Measurements from ENCODE around the gene SLC22A17. TPM values are rescaled to one million over a fixed set of nuclear protein-coding genes. Genes with fewer than 3 reads are reported as not detected.

SLC22A17 gene
- total and polyA plus RNA-seq, 2 experiments from 2014 or later: 44.4 to 62.9 TPM

DNA sequence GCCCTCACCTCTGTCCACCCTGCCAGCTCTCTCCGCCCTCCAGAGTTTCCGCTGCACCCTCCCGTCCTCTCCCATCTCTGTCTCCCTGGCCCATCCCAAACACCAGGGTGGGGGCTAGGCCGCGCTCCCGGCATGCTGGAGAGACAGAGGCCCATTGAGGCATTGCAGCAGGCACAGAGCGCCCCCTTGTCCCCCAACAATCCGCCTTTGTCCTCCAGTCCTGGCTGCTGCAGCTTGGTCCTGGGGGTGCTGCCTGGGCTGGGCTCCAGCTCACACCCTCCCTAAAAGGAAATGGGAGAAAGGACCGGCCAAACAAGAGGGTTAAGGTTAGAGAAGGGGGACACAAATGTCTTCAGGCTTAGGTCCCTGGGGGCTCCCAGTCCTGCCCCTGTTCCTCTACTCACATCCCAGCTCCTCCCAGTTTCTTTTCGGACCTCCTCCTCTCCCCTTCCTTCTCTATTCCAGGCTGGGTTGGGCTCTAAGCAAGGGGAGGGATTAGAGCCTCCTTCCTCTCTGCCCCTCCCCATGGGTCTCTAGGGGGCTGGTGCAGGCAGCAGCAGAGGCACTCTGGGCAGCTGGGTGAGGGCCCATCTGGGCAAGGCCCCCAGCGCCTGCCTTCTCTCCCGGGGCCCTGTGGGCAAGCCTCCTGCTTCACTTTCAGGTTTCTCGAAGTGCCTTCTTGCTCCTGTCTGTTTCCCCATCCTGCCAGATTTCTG is 24.0 kb upstream of the SLC22A17 start, which contains the start of gene CMTM5:
Gene CMTM5, plus strand, starts transcription at position 565 of the 716 bp plus-strand sequence. CDS start 206 bp downstream, outside the sequence.
- 64% methylated on average over 13 of the region's 13 CpGs for WGBS (ENCODE audit: low lambda C conversion rate, missing lambda C conversion rate)
- Histone ChIP-seq H3K79me2 (no peaks in the 10 kb centered on the region), H4K20me1 (ENCODE audit: insufficient read depth, poor library complexity, severe bottlenecking) (no peaks in the 10 kb centered on the region), H3K4me1 (ENCODE audit: insufficient read depth) (no peaks in the 10 kb centered on the region), H3K27ac (no peak within 1 kb of the TSS), H3K27me3 (no peaks in the 10 kb centered on the region), H3K4me3 (no peak within 1 kb of the TSS), H3K9me2 (replicated peaks; ENCODE audit: insufficient read depth) (no peaks in the 10 kb centered on the region), H3K9me3 (ENCODE audit: low read depth) (no peaks in the 10 kb centered on the region), H2AFZ (no peak within 1 kb of the TSS), H3K4me2 (no peak within 1 kb of the TSS), H3K36me3 (replicated peaks; ENCODE audit: insufficient read depth, low read depth) (no peaks in the 10 kb centered on the region)
- no peak for DNase-seq (ENCODE audit: low spot score)
- no peak for TF ChIP-seq EZH2phosphoT487 (IDR thresholded peaks at IDR 0.05; ENCODE audit: low read depth, severe bottlenecking, unreplicated experiment)
- TF ChIP-seq, protein P1, sequence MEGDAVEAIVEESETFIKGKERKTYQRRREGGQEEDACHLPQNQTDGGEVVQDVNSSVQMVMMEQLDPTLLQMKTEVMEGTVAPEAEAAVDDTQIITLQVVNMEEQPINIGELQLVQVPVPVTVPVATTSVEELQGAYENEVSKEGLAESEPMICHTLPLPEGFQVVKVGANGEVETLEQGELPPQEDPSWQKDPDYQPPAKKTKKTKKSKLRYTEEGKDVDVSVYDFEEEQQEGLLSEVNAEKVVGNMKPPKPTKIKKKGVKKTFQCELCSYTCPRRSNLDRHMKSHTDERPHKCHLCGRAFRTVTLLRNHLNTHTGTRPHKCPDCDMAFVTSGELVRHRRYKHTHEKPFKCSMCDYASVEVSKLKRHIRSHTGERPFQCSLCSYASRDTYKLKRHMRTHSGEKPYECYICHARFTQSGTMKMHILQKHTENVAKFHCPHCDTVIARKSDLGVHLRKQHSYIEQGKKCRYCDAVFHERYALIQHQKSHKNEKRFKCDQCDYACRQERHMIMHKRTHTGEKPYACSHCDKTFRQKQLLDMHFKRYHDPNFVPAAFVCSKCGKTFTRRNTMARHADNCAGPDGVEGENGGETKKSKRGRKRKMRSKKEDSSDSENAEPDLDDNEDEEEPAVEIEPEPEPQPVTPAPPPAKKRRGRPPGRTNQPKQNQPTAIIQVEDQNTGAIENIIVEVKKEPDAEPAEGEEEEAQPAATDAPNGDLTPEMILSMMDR (IDR thresholded peaks at IDR 0.05; ENCODE audit: poor library complexity): no peak

DNA sequence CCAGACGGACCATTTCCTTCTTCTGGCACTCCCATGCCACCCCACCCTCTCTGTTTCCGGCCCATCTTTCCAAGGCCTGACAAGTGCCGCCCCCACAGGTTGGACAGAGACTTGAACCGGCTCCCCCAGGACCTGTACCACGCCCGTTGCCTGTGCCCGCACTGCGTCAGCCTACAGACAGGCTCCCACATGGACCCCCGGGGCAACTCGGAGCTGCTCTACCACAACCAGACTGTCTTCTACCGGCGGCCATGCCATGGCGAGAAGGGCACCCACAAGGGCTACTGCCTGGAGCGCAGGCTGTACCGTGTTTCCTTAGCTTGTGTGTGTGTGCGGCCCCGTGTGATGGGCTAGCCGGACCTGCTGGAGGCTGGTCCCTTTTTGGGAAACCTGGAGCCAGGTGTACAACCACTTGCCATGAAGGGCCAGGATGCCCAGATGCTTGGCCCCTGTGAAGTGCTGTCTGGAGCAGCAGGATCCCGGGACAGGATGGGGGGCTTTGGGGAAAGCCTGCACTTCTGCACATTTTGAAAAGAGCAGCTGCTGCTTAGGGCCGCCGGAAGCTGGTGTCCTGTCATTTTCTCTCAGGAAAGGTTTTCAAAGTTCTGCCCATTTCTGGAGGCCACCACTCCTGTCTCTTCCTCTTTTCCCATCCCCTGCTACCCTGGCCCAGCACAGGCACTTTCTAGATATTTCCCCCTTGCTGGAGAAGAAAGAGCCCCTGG is 23.0 kb upstream of the SLC22A17 start:
- DNase-seq (ENCODE audit: low spot score): no peak

DNA sequence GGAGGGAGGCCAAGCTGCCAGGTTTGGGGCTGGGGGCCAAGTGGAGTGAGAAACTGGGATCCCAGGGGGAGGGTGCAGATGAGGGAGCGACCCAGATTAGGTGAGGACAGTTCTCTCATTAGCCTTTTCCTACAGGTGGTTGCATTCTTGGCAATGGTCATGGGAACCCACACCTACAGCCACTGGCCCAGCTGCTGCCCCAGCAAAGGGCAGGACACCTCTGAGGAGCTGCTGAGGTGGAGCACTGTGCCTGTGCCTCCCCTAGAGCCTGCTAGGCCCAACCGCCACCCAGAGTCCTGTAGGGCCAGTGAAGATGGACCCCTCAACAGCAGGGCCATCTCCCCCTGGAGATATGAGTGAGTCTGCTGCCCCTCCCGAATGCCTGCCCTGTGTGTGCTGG is 20.4 kb upstream of the SLC22A17 start:
- Histone ChIP-seq H3K9me3 (ENCODE audit: low read depth) (no peaks in the 10 kb centered on the region), H3K27me3 (no peaks in the 10 kb centered on the region), H3K4me3 (no peak overlapping the region), H3K79me2 (no peaks in the 10 kb centered on the region), H2AFZ (no peak overlapping the region), H3K4me1 (ENCODE audit: insufficient read depth) (no peaks in the 10 kb centered on the region), H3K36me3 (replicated peaks; ENCODE audit: insufficient read depth, low read depth) (no peaks in the 10 kb centered on the region), H3K4me2 (no peak overlapping the region), H3K27ac (no peak overlapping the region), H3K9me2 (replicated peaks; ENCODE audit: insufficient read depth) (no peaks in the 10 kb centered on the region), H4K20me1 (ENCODE audit: insufficient read depth, poor library complexity, severe bottlenecking) (no peaks in the 10 kb centered on the region)
- no peak for DNase-seq (ENCODE audit: low spot score)
- TF ChIP-seq EZH2 (IDR thresholded peaks at IDR 0.05; ENCODE audit: borderline replicate concordance): no peak
- TF ChIP-seq, protein P1 (IDR thresholded peaks at IDR 0.05; ENCODE audit: poor library complexity): no peak
- no peak for TF ChIP-seq EZH2phosphoT487 (IDR thresholded peaks at IDR 0.05; ENCODE audit: low read depth, severe bottlenecking, unreplicated experiment)
- 87% methylated on average over 3 of the region's 3 CpGs for WGBS (ENCODE audit: low lambda C conversion rate, missing lambda C conversion rate)

More for the DNA sequence above, 23.0 kb upstream of the SLC22A17 start:
- no peaks in the 10 kb centered on the region for H3K27me3 ChIP-seq
- H3K4me2 ChIP-seq: no peak overlapping the region
- no peaks in the 10 kb centered on the region for H4K20me1 ChIP-seq (ENCODE audit: insufficient read depth, poor library complexity, severe bottlenecking)
- H3K9me3 ChIP-seq (ENCODE audit: low read depth): no peaks in the 10 kb centered on the region
- TF ChIP-seq, protein P1 (IDR thresholded peaks at IDR 0.05; ENCODE audit: poor library complexity): no peak
- no peak for TF ChIP-seq EZH2 (IDR thresholded peaks at IDR 0.05; ENCODE audit: borderline replicate concordance)
- TF ChIP-seq EZH2phosphoT487 (IDR thresholded peaks at IDR 0.05; ENCODE audit: low read depth, severe bottlenecking, unreplicated experiment): no peak
- H3K9me2 ChIP-seq (replicated peaks; ENCODE audit: insufficient read depth): no peaks in the 10 kb centered on the region
- no peaks in the 10 kb centered on the region for H3K79me2 ChIP-seq
- H2AFZ ChIP-seq: no peak overlapping the region
- H3K4me3 ChIP-seq: no peak overlapping the region
- no peaks in the 10 kb centered on the region for H3K4me1 ChIP-seq (ENCODE audit: insufficient read depth)
- 94% methylated on average over 21 of the region's 21 CpGs for WGBS (ENCODE audit: low lambda C conversion rate, missing lambda C conversion rate)
- H3K27ac ChIP-seq: no peak overlapping the region
- no peaks in the 10 kb centered on the region for H3K36me3 ChIP-seq (replicated peaks; ENCODE audit: insufficient read depth, low read depth)

Data from hepatocyte (in vitro differentiated cells).